GM10266 (cell line): ENCODE results near the gene CLDND2.

Source experiments
- DNase-seq: peaks from one replicate; pipeline ENCODE4 v3.0.0; 2012; ENCODE audit errors: extremely low spot score
- CTCF ChIP-seq: IDR thresholded peaks from 2 replicates; pipeline ENCODE4 v1.5.1; 2012; ENCODE audit warnings: mild to moderate bottlenecking, low read depth; ENCODE audit not compliant: control insufficient read depth, insufficient read depth; ENCODE audit errors: missing control alignments

Gene CLDND2

GRCh38 chr19:51367255-51367564, 1.6 kb downstream of the CLDND2 start:
- no peak for DNase-seq
- TF ChIP-seq CTCF = no peak

GRCh38 chr19:51366389-51367254, 2.2 kb downstream of the CLDND2 start:
- peak; percentile 94 for DNase-seq
- TF ChIP-seq CTCF = no peak

- no peak for TF ChIP-seq CTCF
- DNase-seq = no peak
Measured at GRCh38 chr19:51365965-51366388, 2.8 kb downstream of the CLDND2 start, which contains the start of gene ETFB. ETFB (minus strand) TSS chr19:51366388; CDS start chr19:51366326, 62 bp downstream.

- no peak for TF ChIP-seq CTCF
- DNase-seq = no peak
Measured at GRCh38 chr19:51365211-51365964, 3.4 kb downstream of the CLDND2 start.

GRCh38 chr19:51364200-51365106, 4.3 kb downstream of the CLDND2 start:
- no peak for DNase-seq
- TF ChIP-seq CTCF = no peak

- no peak for DNase-seq
- no peak for TF ChIP-seq CTCF
Measured at GRCh38 chr19:51361239-51361638, 7.6 kb downstream of the CLDND2 start.
